Adrenal gland (tissue), 12 donors: ENCODE results near the gene RAB3IL1. TPM values are rescaled to one million over a fixed set of nuclear protein-coding genes. Genes with fewer than 3 reads are reported as not detected.

Experiments used
- DNase-seq, 7 donors: peaks; one replicate each; pipeline ENCODE4 v3.0.0-alpha.2; 2019 to 2020
- H3K27ac ChIP-seq, 5 donors: fragments of 200-600 bp; sonication (generic) in 4 of 5; 1 replicate in 3 of 5; 2 replicates in 2 of 5; pipeline versions ENCODE4 v1.5.1 to v1.8.0; 2016 to 2020; ENCODE audit warnings: mild to moderate bottlenecking in 1 of 5
- H3K27me3 ChIP-seq: fragments of 200-600 bp; 2 replicates; pipeline ENCODE4 v1.8.0; 2021
- H3K36me3 ChIP-seq, 2 donors: fragments of 200-600 bp; replicated peaks in 1 of 2; 1 replicate in 1 of 2; 2 replicates in 1 of 2; pipeline versions ENCODE4 v1.5.1 to v1.8.0; 2018 to 2022
- H3K4me1 ChIP-seq, 2 donors: fragments of 200-600 bp; replicated peaks in 1 of 2; 1 replicate in 1 of 2; 2 replicates in 1 of 2; pipeline versions ENCODE4 v1.5.1 to v1.8.0; 2018 to 2021
- H3K4me3 ChIP-seq, 4 donors: fragments of 200-600 bp; sonication (generic) in 3 of 4; one replicate each; pipeline ENCODE4 v1.5.1; 2016 to 2018
- H3K9me3 ChIP-seq, 3 donors: fragments of 200-600 bp; sonication (generic) in 1 of 3; replicated peaks in 1 of 3; 1 replicate in 2 of 3; 2 replicates in 1 of 3; pipeline versions ENCODE4 v1.5.1 to v1.8.0; 2016 to 2021
- POLR2A ChIP-seq, 2 donors: fragments of 450-650 bp; IDR thresholded peaks; one replicate each; pipeline ENCODE4 v1.6.1; 2017; ENCODE audit warnings: antibody characterized with exemption in 2 of 2, mild to moderate bottlenecking in 2 of 2, moderate library complexity in 1 of 2
- WGBS, 4 donors: extraction: QIAGEN DNeasy Blood & Tissue Kit in 2 of 4; methylation state at CpG; one replicate each; pipeline versions ENCODE4 v1.1.5 to v1.1.7; 2013 to 2017; 5-methylcytosine and 5-hydroxymethylcytosine counted together
- intact Hi-C, 2 donors: fragments of 100-400 bp; cut with DNase I; formaldehyde crosslinking; loops; one replicate each; pipeline versions ENCODE4 v1.14.1 to v1.15.0; 2022 to 2023
- polyA plus RNA-seq, 3 donors: library from polyadenylated mRNA; stranded (reverse); fragments of 200-250 nt in 2 of 3; fragments of 350-450 nt in 1 of 3; fragmentation: Illumina TruSeq in 1 of 3; extraction: RNeasy Lipid Tissue Mini Kit (QIAGEN cat#74804) in 1 of 3; gene quantifications; one replicate each; pipeline ENCODE4 v1.2.3, GENCODE V29; 2013 to 2014
- total RNA-seq, 9 donors: library from RNA; depleted of rRNA in 4 of 9; stranded (reverse); fragments of >200 nt in 4 of 9; fragments of 120-200 nt in 1 of 9; fragmentation: NEBNext Ultra II Directional in 1 of 9; extraction: Animal tissue kit (Norgen Biotek cat#: 25700) in 1 of 9; gene quantifications; one replicate each; pipeline versions ENCODE4 v1.1.0 to v1.2.4, GENCODE V29; 2013 to 2023
- TF ChIP-seq, protein P1 (sequence below), 6 experiments: fragments of 450-650 bp in 4 of 6; fragments of 200-600 bp in 2 of 6; sonication (generic) in 1 of 6; IDR thresholded peaks; 1 replicate in 5 of 6; 2 replicates in 1 of 6; pipeline versions ENCODE4 v1.5.1 to v1.8.0; 2016 to 2021; ENCODE audit warnings: antibody characterized with exemption in 6 of 6, mild to moderate bottlenecking in 2 of 6, moderate library complexity in 1 of 6
- donor health status: healthy with polysubstance abuse.
- donor health status: Bipolar disorder and iron deficiency.
- donor health status: DM: yes; HTN: yes; CAD: no.
- donor health status: DM: no; HTN: no; CAD: no.
- donor health status: DM: no; HTN: no; CAD: no.
- donor health status: DM: yes; HTN: yes; CAD: no.

The RAB3IL1 gene
- total and polyA plus RNA-seq, 12 donors, result 2.4 to 23.7 (median 17.5) TPM

DNA sequence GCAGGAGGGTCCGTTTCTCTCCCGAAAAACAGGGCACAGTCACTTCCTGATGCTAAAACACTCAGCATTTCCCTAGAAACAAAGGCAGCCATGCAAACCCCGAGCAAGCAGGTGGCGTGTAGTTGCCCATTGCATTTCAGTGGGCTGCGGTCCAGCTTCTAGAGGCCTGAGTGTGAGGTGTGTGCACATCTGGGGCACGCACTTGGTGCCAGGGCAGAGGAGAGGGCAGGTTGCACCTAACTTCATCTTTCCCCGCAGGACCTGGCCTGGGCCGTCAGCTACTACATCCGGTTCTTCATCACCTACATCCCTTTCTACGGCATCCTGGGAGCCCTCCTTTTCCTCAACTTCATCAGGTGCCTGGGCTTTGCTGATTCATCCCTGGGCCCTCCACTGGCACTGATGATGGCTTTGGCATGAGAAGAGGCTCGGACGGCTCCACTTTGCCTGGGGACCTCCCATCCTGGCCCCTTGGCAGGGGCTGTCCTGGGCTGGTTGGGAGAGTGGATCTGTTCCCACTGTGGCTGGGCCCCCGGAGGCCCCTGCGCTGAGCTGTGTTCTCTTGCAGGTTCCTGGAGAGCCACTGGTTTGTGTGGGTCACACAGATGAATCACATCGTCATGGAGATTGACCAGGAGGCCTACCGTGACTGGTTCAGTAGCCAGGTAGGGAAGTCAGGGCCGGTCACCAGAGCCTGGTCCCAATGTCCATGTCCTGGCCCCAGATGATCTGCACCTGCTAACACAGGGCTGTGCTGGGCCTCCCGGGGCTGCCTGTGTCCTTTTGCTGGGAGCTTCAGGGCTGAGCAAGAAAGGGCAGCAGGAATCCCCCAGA is 54.4 kb downstream of the RAB3IL1 start:
- Histone ChIP-seq H3K36me3 (peaks cover 0 to 66% of the 10 kb centered on the region in 2 donors), H3K4me3 (no peak overlapping the region), H3K9me3 (no peaks in the 10 kb centered on the region), H3K27me3 (no peaks in the 10 kb centered on the region), H3K27ac (peak overlapping the region in 1 of 5 donors; percentile 16), H3K4me1 (peaks cover 0 to 8% of the 10 kb centered on the region in 2 donors)
- 86 to 91% (median 89%) methylated on average over 12 to 18 of the region's 18 CpGs for WGBS, 4 donors
- TF ChIP-seq, protein P1, sequence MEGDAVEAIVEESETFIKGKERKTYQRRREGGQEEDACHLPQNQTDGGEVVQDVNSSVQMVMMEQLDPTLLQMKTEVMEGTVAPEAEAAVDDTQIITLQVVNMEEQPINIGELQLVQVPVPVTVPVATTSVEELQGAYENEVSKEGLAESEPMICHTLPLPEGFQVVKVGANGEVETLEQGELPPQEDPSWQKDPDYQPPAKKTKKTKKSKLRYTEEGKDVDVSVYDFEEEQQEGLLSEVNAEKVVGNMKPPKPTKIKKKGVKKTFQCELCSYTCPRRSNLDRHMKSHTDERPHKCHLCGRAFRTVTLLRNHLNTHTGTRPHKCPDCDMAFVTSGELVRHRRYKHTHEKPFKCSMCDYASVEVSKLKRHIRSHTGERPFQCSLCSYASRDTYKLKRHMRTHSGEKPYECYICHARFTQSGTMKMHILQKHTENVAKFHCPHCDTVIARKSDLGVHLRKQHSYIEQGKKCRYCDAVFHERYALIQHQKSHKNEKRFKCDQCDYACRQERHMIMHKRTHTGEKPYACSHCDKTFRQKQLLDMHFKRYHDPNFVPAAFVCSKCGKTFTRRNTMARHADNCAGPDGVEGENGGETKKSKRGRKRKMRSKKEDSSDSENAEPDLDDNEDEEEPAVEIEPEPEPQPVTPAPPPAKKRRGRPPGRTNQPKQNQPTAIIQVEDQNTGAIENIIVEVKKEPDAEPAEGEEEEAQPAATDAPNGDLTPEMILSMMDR (IDR thresholded peaks at IDR 0.05), result no peak
- no peak for TF ChIP-seq POLR2A (IDR thresholded peaks at IDR 0.05)
- intact Hi-C loops, result no loop called here
- DNase-seq, result no peak

DNA sequence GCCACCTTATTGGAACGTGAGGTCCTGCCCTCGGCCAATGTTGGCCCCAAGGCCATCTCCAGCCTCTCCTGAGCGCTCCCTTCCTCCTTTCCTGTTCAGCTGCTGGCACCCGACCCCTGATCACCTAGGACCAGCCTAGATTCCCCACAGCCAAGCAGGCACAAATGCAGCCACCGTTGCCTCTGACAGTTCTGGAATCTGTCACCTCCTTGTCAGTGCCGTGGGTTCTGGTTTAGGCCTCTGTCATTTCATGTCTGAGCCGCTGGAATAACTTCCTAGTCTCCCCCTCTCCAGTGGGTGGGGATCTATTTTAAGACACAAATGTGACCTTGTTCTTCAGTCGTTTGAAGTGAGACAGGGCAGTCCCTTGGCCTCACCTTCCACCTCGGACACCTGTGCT is 55.7 kb downstream of the RAB3IL1 start:
- TF ChIP-seq, protein P1 (IDR thresholded peaks at IDR 0.05), result no peak
- no peak for TF ChIP-seq POLR2A (IDR thresholded peaks at IDR 0.05)
- H3K9me3 ChIP-seq, result no peaks in the 10 kb centered on the region
- H3K36me3 ChIP-seq, result peaks cover 0 to 79% of the 10 kb centered on the region in 2 donors
- WGBS, 4 donors, result 30 to 46% (median 35%) methylated on average over 6 to 9 of the region's 9 CpGs
- intact Hi-C loops, result no loop called here
- peak overlapping the region in 2 of 5 donors; percentile 34 to 44 for H3K27ac ChIP-seq
- H3K4me1 ChIP-seq, result peaks cover 3 to 13% of the 10 kb centered on the region in 2 donors
- no peak overlapping the region for H3K4me3 ChIP-seq
- H3K27me3 ChIP-seq, result no peaks in the 10 kb centered on the region
- DNase-seq, result no peak

DNA sequence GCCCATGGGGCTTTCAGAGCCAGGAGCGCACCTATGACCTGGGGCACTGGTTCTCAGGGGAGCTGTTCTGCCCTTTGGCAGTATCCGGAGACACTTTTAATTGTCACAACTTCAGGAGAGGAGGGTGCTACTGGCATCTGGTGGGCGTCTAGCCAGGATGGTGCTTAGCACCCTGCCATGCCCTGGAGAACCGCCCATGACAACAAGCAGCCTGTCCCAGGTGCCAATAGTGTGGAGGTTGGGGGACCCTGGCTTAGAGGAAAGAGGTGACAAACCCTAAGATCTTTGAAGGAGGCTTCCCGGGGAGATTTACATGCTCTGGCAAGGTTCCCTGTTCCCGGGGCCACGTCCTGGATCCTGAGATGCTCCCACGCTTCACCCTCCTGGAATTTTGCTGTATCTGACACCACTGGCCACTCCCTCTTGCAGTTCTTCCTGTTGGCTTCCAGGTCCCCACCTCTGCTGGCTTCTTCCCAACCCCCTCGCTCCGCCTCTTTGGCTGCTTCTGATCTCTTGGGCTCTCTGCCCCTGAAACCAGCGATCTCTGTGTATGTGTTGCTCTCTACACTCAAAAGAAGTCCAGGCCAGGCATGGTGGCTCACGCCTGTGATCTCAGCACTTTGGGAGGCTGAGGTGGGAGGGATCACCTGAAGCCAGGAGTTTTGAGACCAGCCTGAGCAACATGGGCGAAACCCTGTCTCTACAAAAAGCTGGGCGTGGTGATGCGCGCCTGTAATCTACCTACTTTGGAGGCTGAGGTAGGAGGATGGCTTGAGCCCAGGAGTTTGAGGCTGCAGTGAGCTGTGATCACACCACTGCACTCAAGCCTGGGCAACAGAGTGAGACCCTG is 57.1 kb downstream of the RAB3IL1 start:
- Histone ChIP-seq H3K27ac (peak overlapping the region in 3 of 5 donors; percentile 17 to 72 (median 39)), H3K4me3 (no peak overlapping the region), H3K4me1 (peaks cover 11 to 22% of the 10 kb centered on the region in 2 donors), H3K27me3 (no peaks in the 10 kb centered on the region), H3K9me3 (no peaks in the 10 kb centered on the region), H3K36me3 (peaks cover 0 to 69% of the 10 kb centered on the region in 2 donors)
- peak; percentile 79 to 94 (median 91) for DNase-seq
- intact Hi-C loops, result no loop called here
- 57 to 68% (median 59%) methylated on average over 14 to 16 of the region's 16 CpGs for WGBS, 4 donors
- TF ChIP-seq, protein P1 (IDR thresholded peaks at IDR 0.05), result no peak
- TF ChIP-seq POLR2A (IDR thresholded peaks at IDR 0.05), result no peak
